HEK293T (cell line): Measurements from ENCODE around the gene RBBP5.

Experiments used
- BHLHE40 ChIP-seq: fragments of 450-650 bp; IDR thresholded peaks from 2 replicates; pipeline ENCODE4 v1.6.1; 2016; ENCODE audit warnings: mild to moderate bottlenecking, moderate library complexity, borderline replicate concordance
- FOXM1 ChIP-seq: fragments of 450-650 bp; IDR thresholded peaks from 2 replicates; pipeline ENCODE4 v1.6.1; 2017; ENCODE audit warnings: mild to moderate bottlenecking, borderline replicate concordance
- NFRKB ChIP-seq: fragments of 450-650 bp; IDR thresholded peaks from 2 replicates; pipeline ENCODE4 v1.6.1; 2016; ENCODE audit warnings: mild to moderate bottlenecking, moderate library complexity
- SP1 ChIP-seq: fragments of 450-650 bp; IDR thresholded peaks from 2 replicates; pipeline ENCODE4 v1.6.1; 2017
- SUZ12 ChIP-seq: fragments of 450-650 bp; IDR thresholded peaks from 2 replicates; pipeline ENCODE4 v1.6.1; 2016; ENCODE audit warnings: mild to moderate bottlenecking

DNA sequence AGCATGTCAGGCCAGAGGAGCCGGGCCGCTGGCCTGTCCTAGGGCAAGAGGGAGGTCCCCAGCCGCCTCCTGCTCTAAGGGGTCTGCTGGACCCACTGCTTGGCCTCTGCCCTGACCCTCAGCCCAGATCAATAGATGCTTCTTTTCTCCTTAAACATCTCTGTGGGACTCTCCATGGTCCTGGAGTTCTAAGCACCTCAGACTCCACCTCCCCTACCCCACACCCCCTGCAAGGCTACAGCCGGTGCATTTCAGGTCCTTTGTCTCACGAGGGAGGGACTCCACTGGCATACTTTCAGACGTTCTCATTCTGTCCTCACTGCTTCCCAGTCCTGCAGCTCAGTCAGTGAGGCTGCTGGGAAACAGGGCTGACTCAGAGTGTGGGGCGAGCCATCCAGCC, 67.8 kb downstream of the RBBP5 start:
- TF ChIP-seq BHLHE40 (no peak), FOXM1 (no peak), NFRKB (no peak), SP1 (no peak), SUZ12 (no peak)
